NCI-H1417 treated with DMSO at 0.1 percent for 48 hours (cell line): Measurements from ENCODE around the gene PRSS8.
"Not testable (repeated sequence)": the region's sequence is repeated elsewhere in the genome, so short reads cannot be mapped to it uniquely, and the experiment has no call there.

ENCODE experiments used
- DNase-seq: peaks from one replicate; lab custom pipeline; 2025; lab: John Stamatoyannopoulos, UW

PRSS8 gene

DNA sequence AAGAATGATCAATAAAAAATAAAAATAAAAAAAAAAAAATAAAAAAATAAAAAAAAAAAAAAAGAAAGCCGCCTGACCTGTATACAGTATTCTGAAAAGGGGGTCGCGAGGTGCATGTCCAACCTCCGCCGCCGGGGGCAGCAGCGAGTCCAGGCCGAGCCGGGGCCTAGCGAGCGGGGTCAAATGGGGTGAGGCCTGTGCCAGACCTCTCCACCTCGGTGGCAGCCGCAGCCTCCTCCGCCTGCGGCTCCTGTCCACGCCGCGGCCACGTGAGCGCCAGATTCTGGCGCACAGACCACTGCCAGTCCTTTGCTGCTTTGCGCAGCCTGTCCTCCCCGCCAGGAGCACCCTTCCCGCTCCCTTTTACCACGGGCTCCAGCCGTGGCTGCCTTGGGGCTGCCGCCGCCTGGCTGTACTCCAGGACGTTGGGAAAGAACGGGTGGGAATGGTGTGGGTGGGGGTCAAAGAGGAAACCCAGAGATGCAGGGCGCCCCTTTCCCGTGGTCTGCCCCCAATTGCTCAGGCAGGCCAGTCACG is 29.8 kb downstream of the PRSS8 start:
- DNase-seq, result no peak

DNA sequence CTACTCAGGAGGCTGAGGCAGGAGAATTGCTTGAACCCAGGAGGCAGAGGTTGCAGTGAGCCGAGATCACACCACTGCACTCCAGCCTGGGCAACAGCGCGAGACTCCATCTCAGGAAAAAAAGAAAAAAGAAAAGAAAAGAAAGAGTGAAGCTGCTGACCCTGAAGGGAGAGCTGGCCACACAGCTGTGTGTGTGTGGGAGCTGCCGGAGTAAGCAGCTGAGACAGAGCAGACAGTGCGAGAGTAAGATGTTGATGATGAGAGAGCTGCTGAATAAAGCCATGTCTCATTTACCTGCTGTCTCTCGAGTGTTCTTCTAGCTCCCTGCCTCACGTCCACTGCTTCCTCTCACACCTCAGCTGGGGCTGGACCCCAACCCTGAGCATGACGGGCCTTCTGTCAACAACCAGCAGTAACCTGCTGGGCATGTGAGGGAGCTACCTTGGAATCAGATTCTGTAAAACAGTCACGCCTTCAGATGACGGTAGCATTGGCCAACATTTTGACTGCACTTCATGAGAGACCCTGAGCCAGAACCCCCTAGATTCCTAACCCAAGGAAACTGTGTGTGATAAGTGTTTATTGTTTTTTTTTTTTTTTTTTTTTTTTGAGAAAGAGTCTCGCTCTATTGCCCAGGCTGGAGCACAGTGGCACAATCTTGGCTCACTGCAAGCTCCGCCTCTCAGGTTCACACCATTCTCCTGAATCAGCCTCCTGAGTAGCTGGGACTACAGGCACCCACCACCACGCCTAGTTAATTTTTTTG is 34.5 kb downstream of the PRSS8 start:
- DNase-seq, result not testable (repeated sequence)

DNA sequence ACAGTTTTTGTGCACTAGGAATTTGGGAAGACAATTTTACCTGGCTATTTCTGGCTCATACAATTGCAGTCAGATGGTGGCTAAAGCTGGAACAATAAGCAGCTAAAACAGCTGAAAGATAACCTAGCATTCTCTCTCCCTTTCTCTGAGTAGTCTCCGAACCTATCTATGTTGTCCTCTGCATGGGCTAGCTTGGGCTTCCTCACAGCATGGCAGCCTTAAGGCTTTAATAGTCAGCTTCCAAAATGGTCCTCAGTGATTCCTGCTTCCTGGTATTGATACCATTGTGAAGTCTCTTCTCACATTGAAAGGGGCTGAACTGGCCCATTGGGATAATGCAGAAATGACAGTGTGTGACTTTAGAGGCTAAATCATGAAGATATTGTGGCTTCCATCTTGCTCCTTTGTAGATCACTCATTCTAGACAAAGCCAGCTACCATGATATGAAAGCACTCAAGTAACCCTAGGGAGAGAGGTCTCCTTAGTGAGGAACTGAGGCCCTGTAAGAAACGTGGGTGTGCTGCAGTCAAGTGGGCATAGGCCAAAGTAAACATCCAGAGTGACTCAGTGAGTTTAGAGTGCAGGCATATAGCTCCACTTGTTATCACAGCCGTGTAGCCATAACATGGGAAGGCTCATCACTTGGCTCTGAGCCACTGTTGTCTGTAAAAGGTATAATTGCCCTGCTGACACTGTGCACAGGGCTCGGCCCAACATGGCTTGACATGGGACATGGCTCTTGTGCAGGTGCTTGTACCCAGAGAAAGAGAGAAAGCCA is 35.5 kb downstream of the PRSS8 start:
- DNase-seq, result no peak

DNA sequence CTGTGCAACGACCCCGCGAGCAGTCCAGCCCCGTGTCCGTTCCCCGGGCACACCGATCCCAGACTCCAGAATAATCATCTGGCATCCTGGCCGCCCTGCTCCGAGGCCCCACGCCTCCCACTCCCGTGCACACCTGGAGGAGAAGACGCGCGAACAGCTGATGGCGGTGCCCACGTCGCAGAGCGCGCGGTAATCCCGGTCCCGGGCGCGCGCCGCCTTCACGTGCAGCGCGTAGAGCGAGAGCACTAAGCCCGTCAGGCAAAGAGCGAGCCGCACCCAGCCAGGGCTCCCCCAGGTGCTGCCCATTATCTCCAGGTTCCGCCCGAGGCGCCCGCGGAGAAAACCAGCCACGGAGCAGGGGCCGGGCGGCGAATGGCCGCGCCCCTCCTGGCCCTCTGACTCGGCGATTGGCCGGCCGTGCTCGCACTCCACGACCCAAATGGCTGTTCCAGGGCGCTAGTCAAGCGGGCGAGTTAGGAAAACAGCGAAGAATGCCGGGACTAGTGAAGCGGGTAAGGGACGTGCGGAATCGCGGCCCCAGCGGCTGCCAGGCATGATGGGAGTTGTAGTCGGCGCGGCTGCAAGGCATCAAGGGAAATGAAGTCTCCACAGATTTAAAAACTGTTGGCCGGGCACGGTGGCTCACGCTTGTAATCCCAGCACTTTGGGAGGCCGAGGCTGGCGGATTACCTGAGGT is 41.0 kb downstream of the PRSS8 start, which contains the start of gene VKORC1:
Gene VKORC1, minus strand, starts transcription at position 374 of the 697 bp plus-strand sequence. Its CDS starts 68 bp downstream, at position 306.
- DNase-seq, result peak; percentile 86

DNA sequence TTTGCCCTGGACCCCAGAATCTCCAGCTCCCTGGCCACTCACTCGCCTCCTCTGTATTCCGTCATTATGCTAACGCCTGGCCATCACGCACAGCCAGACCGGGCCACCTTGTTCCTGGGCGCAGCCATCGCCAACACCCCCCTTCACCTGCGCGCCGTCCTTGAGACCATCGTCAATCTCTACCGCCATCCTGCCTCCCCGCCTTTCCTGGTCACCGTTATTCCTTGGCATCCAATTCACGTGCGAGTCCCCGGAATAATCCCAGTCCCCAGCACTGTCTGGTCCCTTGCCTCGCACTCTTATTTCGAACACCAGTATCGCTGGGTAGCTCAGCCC is 41.5 kb downstream of the PRSS8 start:
- no peak for DNase-seq

DNA sequence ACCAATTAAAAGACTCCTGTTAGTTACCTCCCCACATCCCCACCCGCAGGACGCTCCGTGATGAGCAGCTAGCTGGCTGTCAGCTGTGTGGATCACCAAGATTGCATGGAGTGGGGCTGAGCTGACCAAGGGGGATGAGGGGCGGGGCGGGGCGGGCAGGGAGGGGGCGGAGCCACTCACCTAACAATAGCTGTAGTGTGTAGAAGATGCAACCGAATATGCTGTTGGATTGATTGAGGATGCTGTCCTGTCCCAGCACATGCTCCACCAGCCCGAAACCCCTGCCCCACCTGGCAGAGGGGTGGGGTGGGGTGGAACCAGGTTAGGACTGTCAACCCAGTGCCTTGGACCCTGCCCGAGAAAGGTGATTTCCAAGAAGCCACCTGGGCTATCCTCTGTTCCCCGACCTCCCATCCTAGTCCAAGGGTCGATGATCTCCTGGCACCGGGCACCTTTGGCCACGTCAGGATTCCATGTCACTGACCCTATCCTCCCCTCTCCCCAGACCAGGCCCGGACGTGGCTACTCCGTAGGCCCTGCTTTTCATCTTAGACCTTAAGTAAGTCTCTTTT is 42.3 kb downstream of the PRSS8 start:
- no peak for DNase-seq

DNA sequence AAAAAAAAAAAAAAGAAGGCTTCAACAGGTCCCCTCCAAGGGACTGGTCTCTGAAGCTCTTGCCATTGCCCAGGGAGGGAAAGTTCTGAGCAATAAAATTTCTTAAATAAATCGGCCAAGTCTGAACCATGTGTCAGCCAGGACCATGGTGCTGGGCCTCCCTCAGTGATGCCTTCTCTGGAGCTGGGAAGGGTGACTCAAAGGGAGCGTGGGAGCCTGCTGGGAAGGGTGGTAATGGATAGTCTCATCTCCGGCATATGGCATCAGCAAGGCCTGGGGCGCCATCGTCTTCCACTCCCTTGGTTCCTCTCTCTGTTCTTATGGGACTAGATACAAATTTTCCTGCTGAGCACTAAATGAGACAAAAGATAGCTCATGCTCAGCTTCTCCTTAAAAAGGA is 43.2 kb downstream of the PRSS8 start:
- no peak for DNase-seq

DNA sequence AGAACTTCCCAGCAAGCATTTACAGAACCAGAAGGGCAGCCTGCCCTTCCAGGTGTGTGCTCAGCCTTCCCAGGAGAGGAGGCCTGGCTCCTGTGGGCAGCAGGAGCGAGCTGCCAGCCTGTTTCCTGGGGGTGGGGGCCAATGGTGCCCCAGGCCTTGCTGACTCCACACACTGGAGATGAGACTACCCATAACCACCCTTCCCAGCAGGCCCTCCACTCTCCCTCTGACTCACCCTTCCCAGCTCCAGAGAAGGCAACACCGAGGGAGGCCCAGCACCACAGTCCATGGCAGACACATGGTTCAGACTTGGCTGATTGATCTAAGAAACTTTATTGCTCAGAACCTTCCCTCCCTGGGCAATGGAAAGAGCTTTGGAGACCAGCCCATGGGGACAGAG is 45.0 kb downstream of the PRSS8 start:
- DNase-seq, result no peak

DNA sequence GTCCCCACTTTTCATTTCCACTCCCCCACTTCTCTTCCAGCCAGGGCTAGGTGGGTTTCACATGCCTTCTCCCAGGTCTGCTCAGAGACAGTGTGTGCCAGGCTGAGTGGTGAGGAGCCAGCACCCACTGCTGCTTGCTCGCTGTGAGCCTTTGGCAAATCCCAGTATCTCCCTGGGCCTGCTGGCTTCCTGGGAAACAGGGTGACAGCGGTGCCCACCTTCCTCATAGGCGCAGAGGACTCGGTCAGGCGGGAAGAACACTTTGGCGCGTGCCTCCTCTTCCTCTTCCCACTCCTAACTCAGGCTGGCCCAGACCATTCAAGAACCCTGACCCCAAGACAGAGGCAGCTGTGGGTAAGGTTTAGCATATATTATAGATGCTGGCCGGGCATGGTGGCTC is 46.3 kb downstream of the PRSS8 start:
- DNase-seq, result no peak

DNA sequence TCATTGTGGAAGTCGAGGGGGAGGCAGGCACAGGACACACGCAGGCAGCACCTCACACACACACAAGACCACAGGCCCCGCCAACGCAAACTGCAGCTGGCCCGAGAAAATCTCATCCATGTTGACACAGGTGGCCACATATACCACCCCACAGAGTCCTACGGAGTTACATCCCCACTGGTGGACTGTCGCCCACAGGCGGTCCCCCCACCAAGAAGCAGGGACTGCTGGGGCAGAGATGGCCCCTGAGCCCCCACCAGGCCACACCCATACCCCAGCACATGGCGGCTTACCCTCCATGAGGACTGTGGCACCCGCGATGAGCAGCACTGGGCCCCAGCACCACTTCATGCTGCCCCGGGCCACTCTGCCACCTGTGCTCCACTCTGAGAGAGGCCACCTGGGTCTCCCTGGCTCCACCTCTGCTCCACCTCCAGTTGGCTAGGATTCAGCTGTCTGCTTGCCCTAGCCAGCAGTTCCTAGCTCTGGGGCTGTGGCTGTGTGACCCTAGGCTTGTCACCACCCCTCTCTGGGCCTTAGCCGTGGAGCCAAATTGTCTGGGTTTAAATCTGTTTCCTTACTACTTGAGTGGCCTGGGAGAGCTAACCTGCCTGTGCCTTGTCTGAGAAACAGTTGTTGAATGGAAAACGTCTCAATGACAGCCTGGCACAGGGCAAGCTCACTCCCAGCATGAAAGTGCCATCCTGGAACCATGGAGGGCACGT is 46.9 kb downstream of the PRSS8 start, which contains the start of gene PRSS53:
Gene PRSS53, minus strand, starts transcription at position 485 of the 725 bp plus-strand sequence. Its CDS starts 134 bp downstream, at position 351.
- DNase-seq, result no peak

DNA sequence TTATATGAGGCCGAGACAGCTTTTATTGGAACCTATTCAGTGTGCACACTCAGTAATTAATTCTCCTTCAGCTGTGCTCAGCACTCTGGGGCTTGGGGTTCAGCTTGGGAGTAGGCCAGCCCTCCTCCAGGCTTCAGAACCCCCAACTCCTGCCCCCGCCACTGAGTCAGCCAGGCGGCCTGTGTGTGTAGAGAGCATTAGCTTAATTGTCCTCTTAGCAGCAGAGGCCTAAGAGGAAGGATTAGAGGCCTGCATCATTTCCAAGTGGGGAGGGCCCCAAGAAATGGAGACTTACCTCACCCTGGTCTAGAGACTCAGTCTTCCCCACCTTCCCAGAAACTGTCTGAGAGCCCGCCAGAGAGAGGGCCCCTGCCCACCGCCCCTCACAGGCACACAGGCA is 47.6 kb downstream of the PRSS8 start:
- no peak for DNase-seq

DNA sequence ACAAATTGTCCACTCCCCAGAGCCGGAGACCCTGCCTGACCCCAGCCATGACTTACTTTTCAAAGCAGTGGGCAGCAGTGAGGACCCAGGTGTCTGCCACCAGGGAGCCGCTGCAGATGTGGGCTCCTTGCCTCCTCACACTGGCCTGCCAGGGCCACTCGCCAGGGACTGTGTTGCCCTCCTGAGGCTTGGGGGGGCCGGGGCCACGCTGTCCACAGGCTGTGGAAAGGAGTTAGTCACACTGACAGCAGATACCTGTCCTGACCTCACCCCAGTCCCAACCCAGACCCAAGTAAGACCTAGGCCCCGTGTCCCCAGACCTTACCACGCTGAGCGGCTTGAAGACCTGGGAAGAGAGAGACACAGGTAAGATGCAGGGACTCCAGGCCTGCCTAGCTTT is 48.0 kb downstream of the PRSS8 start:
- no peak for DNase-seq

DNA sequence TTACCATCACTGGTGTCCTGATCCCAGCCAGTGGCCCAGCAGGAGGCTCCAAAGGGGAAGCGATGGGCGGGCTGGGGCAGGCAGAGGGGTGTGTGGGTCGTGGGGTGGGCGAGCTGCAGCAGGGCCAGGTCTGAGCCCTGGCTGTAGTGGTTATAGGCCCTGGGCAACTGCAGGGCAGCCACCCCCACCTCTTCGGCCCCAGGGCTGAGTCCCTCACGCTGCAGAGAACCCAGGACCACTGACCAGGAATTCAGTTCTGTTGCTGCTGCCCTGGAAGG is 49.0 kb downstream of the PRSS8 start:
- no peak for DNase-seq

DNA sequence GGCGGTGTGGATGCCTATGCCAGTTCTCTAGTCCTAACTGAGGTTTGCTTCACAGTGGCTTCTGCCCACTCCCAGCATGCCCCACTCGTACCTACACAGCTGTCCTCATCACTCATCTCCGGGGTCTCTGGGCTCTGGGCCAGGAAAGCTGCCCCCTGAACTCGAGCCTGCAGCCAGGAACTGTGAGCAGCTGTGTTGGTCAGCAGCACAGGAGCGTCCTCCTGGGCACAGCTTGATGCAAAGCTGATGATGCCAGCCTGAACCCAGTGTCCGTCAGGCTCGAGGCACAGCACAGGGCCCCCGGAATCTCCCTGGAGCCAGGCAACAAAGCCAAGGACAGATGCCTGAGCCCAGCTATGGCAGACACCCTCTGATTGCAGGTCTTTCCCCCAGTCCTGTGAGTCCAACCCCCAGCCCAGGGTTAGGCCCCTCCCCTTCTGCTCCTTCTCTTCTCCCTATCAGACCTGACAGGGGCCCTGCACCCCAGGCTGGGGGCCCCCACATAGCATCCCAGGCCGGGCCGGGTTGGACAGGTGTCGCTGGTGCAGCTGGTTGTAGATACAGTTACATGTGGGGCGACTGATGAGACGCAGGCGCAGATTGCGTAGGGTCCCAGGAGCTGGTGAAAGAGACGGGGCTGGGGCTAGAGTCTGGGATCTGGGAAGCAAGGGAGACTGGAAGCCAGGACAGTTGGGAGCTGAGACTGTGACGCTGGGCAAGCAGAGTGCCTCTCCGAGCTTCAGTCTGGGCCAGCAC is 49.5 kb downstream of the PRSS8 start:
- no peak for DNase-seq

DNA sequence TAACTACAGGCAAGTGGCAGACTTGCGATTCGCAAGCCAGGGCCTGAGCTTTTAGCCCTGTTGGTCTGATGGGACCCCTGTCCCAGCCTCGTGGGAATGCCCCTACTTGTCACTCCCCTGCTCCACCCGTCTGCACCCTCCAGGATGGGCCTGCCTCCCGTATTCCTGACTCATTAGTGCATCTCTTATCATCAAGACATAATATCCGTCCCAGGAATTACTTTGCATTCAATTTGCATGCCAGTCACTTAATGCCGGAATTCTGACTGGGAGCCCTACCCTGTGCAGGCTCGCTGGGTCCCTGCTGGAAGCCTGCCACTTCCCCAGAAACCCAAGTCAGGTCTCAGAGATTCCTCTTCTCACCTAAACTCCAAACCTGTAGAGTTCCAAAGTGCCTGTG is 50.1 kb downstream of the PRSS8 start:
- no peak for DNase-seq

DNA sequence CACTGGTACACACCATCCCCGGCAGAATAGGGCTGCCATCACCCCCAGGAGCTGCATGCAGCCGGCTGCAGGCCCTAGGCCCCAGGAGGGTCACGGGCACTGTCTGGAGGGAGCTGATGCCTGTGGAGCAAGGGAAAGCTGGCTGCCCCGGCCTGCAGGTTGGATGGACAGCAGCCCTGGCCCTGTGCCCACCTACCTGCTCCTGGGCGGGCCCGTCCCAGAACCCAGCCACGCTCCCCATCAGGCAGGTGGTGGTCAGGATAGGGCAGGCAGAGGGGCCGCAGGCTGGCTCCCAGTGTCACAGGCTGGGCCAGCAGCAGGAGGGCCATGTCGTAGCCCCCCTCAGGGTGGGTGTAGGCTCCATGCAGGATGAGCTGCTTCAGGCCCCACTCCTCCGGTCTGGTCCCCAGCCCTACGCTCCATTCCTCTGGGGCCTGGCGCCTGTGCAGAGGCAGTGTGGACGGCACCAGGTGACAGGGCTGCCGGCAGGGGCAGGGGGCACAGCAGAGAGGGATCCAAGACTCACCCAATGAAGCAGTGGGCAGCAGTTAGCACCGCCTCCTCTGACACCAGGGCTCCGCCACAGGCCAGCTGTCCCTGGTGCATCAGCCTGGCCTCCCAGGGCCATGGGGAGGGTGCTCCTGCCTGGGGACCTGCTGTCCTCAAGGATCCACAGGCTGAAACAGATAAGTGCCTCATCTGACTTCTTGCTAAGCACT is 50.8 kb downstream of the PRSS8 start:
- no peak for DNase-seq

DNA sequence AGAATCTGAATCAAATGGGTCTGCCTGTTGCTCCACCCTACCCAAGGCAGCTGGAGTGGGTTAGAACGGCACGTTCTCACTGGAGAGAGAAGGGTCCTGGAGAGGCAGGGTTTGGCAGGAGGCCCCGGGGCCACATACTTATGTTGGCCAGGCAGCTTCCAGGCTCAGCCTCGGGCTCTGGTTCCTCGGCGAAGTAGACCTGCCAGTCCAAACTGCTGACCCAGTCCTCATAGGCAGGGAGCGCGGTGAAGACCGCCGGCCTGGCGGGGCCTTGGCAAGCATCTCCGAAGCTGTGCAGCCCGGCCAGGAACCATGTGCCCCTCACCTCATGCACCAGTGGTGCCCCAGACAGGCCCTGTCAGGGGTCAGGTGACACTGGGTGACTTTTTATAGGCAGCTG is 51.5 kb downstream of the PRSS8 start:
- DNase-seq, result no peak

DNA sequence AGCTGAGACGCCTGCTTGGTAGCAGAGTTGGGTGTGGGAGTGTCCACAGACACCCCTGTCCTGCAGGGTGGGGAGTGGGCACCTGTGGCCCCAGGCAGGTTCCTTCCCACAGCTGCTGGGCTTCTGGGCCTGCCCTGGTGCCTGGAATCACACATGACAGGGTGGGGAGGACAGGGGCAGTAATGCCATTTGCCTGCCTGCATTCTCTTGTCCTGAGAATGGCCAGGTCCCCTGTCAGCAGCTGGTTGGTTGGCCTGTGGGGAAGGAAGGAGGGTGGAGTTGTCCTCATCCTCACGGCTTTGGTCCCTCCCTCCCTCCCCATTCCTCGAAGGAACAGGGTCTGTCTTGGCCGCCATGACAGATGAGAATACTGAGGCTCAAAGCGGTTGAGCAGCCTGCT is 52.0 kb downstream of the PRSS8 start:
- DNase-seq, result no peak

DNA sequence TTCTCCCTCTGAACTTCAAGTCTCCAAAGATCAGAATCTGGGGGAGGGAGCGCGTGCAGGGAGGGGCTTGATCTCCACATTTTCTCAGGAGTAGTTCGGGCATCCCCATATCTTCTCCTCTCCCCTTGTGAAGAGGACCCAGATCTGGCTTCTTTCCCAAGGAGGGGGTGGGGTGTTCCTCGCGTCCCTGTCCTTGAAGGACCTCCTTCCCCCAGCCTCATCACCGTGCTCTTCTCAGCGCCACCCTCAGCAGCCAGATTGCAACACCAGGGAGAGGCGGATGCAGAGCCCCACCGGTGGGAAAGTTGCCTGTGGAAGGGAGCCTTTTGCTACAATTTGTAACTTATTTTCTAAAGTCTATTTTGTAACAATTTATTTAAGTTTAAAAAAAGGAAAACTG is 52.4 kb downstream of the PRSS8 start:
- DNase-seq, result no peak

DNA sequence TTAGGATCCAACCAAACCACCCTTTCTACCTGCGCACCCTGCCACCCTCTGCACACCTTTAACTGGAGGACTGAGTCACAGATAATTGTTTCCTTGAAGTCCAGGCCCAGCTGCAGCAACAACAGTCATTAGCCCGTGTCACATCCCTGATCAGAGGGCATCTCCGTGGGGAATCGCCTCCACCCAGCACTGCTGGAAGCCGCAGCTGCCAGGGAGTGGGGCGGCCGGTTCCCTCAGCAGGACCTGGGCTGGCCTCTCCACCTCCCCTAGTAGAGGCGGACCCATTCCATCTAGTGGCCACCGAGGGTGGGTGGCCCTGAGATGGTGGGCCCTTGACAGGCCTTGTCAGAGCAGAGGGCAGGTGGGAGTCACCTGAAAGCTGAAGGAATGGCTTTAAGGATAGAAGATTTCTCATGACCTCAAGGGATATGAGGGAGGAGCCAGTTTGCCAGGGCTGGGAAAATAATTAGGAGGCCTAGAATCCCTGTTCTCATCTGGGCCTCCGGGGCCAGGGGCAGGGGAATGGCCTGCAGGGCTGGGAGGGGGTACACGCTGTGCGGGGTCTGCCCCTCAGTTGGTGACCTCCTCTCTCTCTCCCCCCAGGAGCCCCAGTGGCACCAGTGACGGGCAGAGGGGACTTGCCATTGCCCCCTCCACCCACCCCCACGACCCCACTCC is 53.0 kb downstream of the PRSS8 start:
- DNase-seq, result no peak
